HepG2 (cell line): ENCODE results near the gene PDE6C. TPM values are rescaled to one million over a fixed set of nuclear protein-coding genes. Genes with fewer than 3 reads are reported as not detected.

Source experiments
- ATAC-seq: fragments of 200-7000 bp; cut with Tn5 transposase; 3 replicates; pipeline ENCODE4 v1.9.1; 2020; ENCODE audit warnings: mild to moderate bottlenecking, moderate library complexity
- BruUV-seq: library from RNA; stranded (reverse); fragments of 400-500 nt; replicated peaks from 2 replicates; lab custom pipeline; 2021; lab: Mats Ljungman, UMichigan
- CTCF ChIA-PET: fragments of 300-600 bp; formaldehyde crosslinking; extraction: SDS; loops from one replicate; lab custom pipeline; 2021; ENCODE audit warnings: low total read pairs, inconsistent platforms, low intra/inter-chr PET ratio; lab: Yijun Ruan, JAX
- POLR2A ChIA-PET: fragments of 350-600 bp; sonication (Branson Sonifier 250); formaldehyde crosslinking; loops from one replicate; lab custom pipeline; 2020; ENCODE audit warnings: antibody characterized with exemption, inconsistent platforms; lab: Yijun Ruan, JAX
- DNase-seq: peaks from one replicate; pipeline ENCODE4 v3.0.0-alpha.2; 2015; ENCODE audit warnings: low spot score
- FAIRE-seq: peaks from 3 replicates; lab custom pipeline; 2011; peaks lifted over from hg19 to GRCh38; lab: Jason Lieb, UNC
- H2AFZ ChIP-seq: one replicate; pipeline ENCODE4 v1.6.1; 2011; ENCODE audit warnings: low read length, inconsistent platforms
- H3K27ac ChIP-seq: fragments of 300-600 bp; 3 replicates; pipeline ENCODE4 v1.8.0; 2011; ENCODE audit warnings: mixed run types, mild to moderate bottlenecking, mixed read lengths, low read length, inconsistent platforms; ENCODE audit not compliant: insufficient read depth; ENCODE audit errors: extremely low read length
- H3K27me3 ChIP-seq, 2 experiments: fragments of 200-600 bp in 1 of 2; 2 replicates in 1 of 2; 3 replicates in 1 of 2; pipeline versions ENCODE4 v1.6.0 to v1.8.0; 2011; ENCODE audit warnings: low read length in 2 of 2, mild to moderate bottlenecking in 2 of 2, moderate library complexity in 2 of 2, inconsistent platforms in 1 of 2; ENCODE audit not compliant: insufficient read depth in 2 of 2, control insufficient read depth in 1 of 2
- H3K36me3 ChIP-seq, 2 experiments: fragments of 200-600 bp in 1 of 2; replicated peaks in 1 of 2; 2 replicates in 1 of 2; 3 replicates in 1 of 2; pipeline versions ENCODE4 v1.5.1 to v1.8.0; 2011; ENCODE audit warnings: low read length in 2 of 2, inconsistent platforms in 1 of 2; ENCODE audit not compliant: insufficient read depth in 2 of 2, control insufficient read depth in 1 of 2
- H3K4me1 ChIP-seq: 2 replicates; pipeline ENCODE4 v1.5.1; 2012; ENCODE audit warnings: low read length, inconsistent platforms; ENCODE audit not compliant: insufficient read depth
- H3K4me2 ChIP-seq: 2 replicates; pipeline ENCODE4 v1.6.0; 2011; ENCODE audit warnings: low read depth, low read length, inconsistent platforms
- H3K4me3 ChIP-seq, 3 experiments: fragments of 200-600 bp in 1 of 3; sonication (generic), shearing (Covaris generic) in 1 of 3; replicated peaks in 1 of 3; 2 replicates each; pipeline ENCODE4 v1.5.1; 2011 to 2016; ENCODE audit warnings: low read length in 3 of 3, inconsistent platforms in 2 of 3, low read depth in 2 of 3, mild to moderate bottlenecking in 2 of 3, control low read depth in 1 of 3, mixed read lengths in 1 of 3; ENCODE audit not compliant: insufficient read depth in 1 of 3
- H3K79me2 ChIP-seq: one replicate; pipeline ENCODE4 v1.6.1; 2011; ENCODE audit warnings: low read length, inconsistent platforms; ENCODE audit not compliant: insufficient read depth
- H3K9ac ChIP-seq: 2 replicates; pipeline ENCODE4 v1.6.0; 2011; ENCODE audit warnings: mild to moderate bottlenecking, low read depth, low read length, inconsistent platforms; ENCODE audit not compliant: insufficient read depth
- H3K9me3 ChIP-seq: 2 replicates; pipeline ENCODE4 v1.5.1; 2012; ENCODE audit warnings: mild to moderate bottlenecking, low read length
- H4K20me1 ChIP-seq: 2 replicates; pipeline ENCODE4 v1.6.0; 2011; ENCODE audit warnings: inconsistent platforms, mild to moderate bottlenecking, low read length, moderate library complexity; ENCODE audit not compliant: insufficient read depth
- AHDC1 ChIP-seq: sonication (generic); formaldehyde crosslinking; IDR thresholded peaks from 2 replicates; pipeline ENCODE4 v1.5.1; 2020; ENCODE audit warnings: mild to moderate bottlenecking, missing genetic modification reagents, borderline replicate concordance
- ARID5B ChIP-seq: IDR thresholded peaks from 2 replicates; pipeline ENCODE4 v1.4.0; 2020; ENCODE audit warnings: mild to moderate bottlenecking, missing genetic modification reagents
- FOXA1 ChIP-seq, 2 experiments: fragments of 450-650 bp in 1 of 2; sonication (generic) in 1 of 2; formaldehyde crosslinking in 1 of 2; IDR thresholded peaks; 2 replicates each; pipeline versions ENCODE4 v1.4.0 to v1.6.1; 2016 to 2020; ENCODE audit warnings: missing genetic modification reagents in 1 of 2
- FOXA3 ChIP-seq: IDR thresholded peaks from 2 replicates; pipeline ENCODE4 v1.6.1; 2016; ENCODE audit warnings: missing genetic modification reagents, missing compliant biosample characterization
- FOXO1 ChIP-seq: sonication (generic); formaldehyde crosslinking; IDR thresholded peaks from 2 replicates; pipeline ENCODE4 v1.4.0; 2020; ENCODE audit warnings: missing genetic modification reagents
- FOXP4 ChIP-seq: sonication (generic); formaldehyde crosslinking; IDR thresholded peaks from 2 replicates; pipeline ENCODE4 v1.4.0; 2020; ENCODE audit warnings: missing genetic modification reagents
- MAFK ChIP-seq, 2 experiments: IDR thresholded peaks in 1 of 2; conservative IDR thresholded peaks in 1 of 2; 2 replicates each; pipeline ENCODE4 v1.6.1; 2011; ENCODE audit warnings: improper control_type of control experiment in 2 of 2, low read length in 2 of 2
- ONECUT2 ChIP-seq: sonication (generic); formaldehyde crosslinking; IDR thresholded peaks from 2 replicates; pipeline ENCODE4 v1.4.0; 2020; ENCODE audit warnings: missing genetic modification reagents
- PITX1 ChIP-seq: sonication (generic); formaldehyde crosslinking; IDR thresholded peaks from 2 replicates; pipeline ENCODE4 v1.5.1; 2020; ENCODE audit warnings: mild to moderate bottlenecking, missing genetic modification reagents
- ZEB1 ChIP-seq: IDR thresholded peaks from 2 replicates; pipeline ENCODE4 v1.6.1; 2012; ENCODE audit warnings: mild to moderate bottlenecking, low read depth, inconsistent platforms; ENCODE audit not compliant: insufficient replicate concordance
- WGBS: methylation state at CpG from one replicate; pipeline ENCODE4 v1.1.6; 2017; ENCODE audit warnings: low lambda C conversion rate; 5-methylcytosine and 5-hydroxymethylcytosine counted together
- in situ Hi-C: cut with HindIII; loops from 2 replicates; pipeline ENCODE4 v1.10.0; 2017; ENCODE audit warnings: low pct_unique_long_range_greater_than_20kb; ENCODE audit not compliant: extremely low pct_ligation_motif_present
- intact Hi-C: fragments of 100-400 bp; cut with micrococcal nuclease; formaldehyde crosslinking; loops from one replicate; pipeline ENCODE4 v1.10.0; 2022; ENCODE audit not compliant: unreplicated experiment
- polyA plus RNA-seq, 8 experiments: library from polyadenylated mRNA; depleted of rRNA in 3 of 8; stranded (reverse) in 7 of 8; unstranded in 1 of 8; fragments of >200 nt; fragmentation: Illumina TruSeq in 4 of 8; extraction: Trizol in 4 of 8; gene quantifications; 2 replicates each; pipeline versions ENCODE4 v1.2.1 to v1.2.3, GENCODE V29; 2011 to 2016; ENCODE audit warnings: low read depth in 4 of 8, missing spikeins in 1 of 8, mixed read lengths in 1 of 8; ENCODE audit not compliant: insufficient read depth in 1 of 8
- total RNA-seq, 5 experiments: library from RNA; depleted of rRNA; stranded (reverse); fragments of >200 nt; fragmentation: Illumina TruSeq; extraction: Trizol; gene quantifications; 2 replicates each; pipeline ENCODE4 v1.2.3, GENCODE V29; 2016; ENCODE audit warnings: low read depth in 1 of 5

The PDE6C gene
- total and polyA plus RNA-seq, 2 of the 13 experiments (the other 11 are each of a cell fraction or from before 2014, with no cell fraction given) = 0.64 TPM; not detected in 1

- TF ChIP-seq AHDC1 (peak; percentile 31; the same call in 1 of the 2 replicates), FOXA1 (IDR thresholded peaks at IDR 0.05) (no peak), FOXA1 (CRISPR knock-in tag; IDR thresholded peaks at IDR 0.05) (0 out of 2 replicates have a peak, but pooled peaks have one; percentile 12), MAFK (conservative IDR thresholded peaks at IDR 0.05 in 1 of 2, IDR thresholded peaks at IDR 0.05 in 1 of 2; ENCODE audit: low read length in 2 of 2) (no peak), FOXA3 (CRISPR knock-in tag) (peak; percentile 85)
Measured at GRCh38 chr10:93671042-93671441, 58.7 kb downstream of the PDE6C start (continued).

- Histone ChIP-seq H3K9ac (no peak overlapping the region), H3K27ac (peak overlapping the region; percentile 48), H3K9me3 (no peaks in the 10 kb centered on the region), H3K4me1 (peaks cover 35% of the 10 kb centered on the region), H2AFZ (no peak overlapping the region), H4K20me1 (no peaks in the 10 kb centered on the region), H3K79me2 (no peaks in the 10 kb centered on the region), H3K4me3 (no peak overlapping the region), H3K27me3 (no peaks in the 10 kb centered on the region), H3K4me2 (peak overlapping the region; percentile 57), H3K36me3 (peaks cover 3 to 23% of the 10 kb centered on the region in 2 experiments; a peak in 3 of 5 replicates)
- ATAC-seq (no peak; the same call in 2 of the 3 replicates), FAIRE-seq (peak; percentile 58), DNase-seq (peak; percentile 61)
- intact Hi-C loops (loop anchor here (5.0 kb wide), 1 partner anchor 70 kb away; the partner anchor contains the start of gene RBP4), in situ Hi-C loops (no loop called here)
- CTCF ChIA-PET = no interaction called here
- BruUV-seq = no TSS peak
- WGBS = 47% methylated on average over 2 of the region's 2 CpGs
- POLR2A ChIA-PET = interaction anchor here (1.6 kb wide), 1 partner anchor 72 kb away, joined by 6 read pairs; no protein-coding TSS in a partner anchor
- TF ChIP-seq FOXP4 (peak; percentile 44; the same call in 1 of the 2 replicates), FOXO1 (CRISPR knock-in tag) (peak; percentile 53; the same call in 1 of the 2 replicates), PITX1 (CRISPR knock-in tag) (peak; percentile 76), ONECUT2 (CRISPR knock-in tag) (peak; percentile 76), ZEB1 (peak; percentile 63), ARID5B (CRISPR knock-in tag) (peak; percentile 89)
Measured at GRCh38 chr10:93672022-93672678, 59.8 kb downstream of the PDE6C start.
